Metanephros (tissue), 1 donor: ENCODE data around the gene FBXO44. TPM values are rescaled to one million over a fixed set of nuclear protein-coding genes. Genes with fewer than 3 reads are reported as not detected.

Experiments used
- total RNA-seq: library from RNA; depleted of rRNA; stranded (reverse); fragments of >200 nt; gene quantifications from one replicate; pipeline ENCODE4 v1.2.3, GENCODE V29; 2014

FBXO44 gene, protein sequence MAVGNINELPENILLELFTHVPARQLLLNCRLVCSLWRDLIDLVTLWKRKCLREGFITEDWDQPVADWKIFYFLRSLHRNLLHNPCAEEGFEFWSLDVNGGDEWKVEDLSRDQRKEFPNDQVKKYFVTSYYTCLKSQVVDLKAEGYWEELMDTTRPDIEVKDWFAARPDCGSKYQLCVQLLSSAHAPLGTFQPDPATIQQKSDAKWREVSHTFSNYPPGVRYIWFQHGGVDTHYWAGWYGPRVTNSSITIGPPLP
- 19.7 TPM for total RNA-seq

DNA sequence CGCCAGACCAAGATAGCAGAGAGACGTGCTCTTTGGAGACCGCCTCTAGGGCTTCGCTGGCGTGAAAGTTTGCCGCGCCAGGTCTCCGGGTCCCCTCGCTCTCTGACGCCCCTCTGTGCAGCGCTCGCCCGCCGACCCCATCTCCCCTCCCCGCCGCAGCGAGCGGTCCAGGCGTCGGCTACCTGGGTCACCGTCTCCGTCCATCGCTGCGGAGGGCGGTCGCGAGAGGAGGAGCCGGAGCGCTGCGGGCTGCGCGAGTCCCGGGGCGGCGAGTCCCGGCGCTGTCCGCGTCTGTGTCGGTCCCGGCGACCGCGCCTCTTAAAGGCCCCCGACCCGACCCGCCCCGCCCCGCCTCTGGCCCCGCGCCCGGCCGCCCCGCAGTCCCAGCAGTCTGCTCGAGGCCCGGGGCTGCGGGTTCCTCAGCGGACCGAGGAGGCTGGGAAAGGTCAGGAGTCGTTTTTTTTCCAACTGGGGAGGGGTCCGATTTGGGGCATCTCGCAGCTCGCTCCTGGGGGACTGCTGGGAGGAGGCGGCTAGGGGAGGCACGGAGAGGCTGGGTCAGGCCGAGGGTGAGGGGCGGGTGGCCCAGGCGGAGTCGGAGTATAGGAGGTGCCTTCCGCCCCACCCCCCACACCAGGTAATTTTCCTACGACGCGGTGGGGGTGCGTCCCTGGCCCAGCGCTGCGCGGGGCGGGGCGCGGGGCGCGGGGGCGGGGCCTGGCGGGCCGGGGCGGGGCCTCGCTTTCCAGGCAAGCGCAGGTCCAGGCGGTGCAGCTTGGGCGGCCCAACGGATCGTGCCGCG lies at the start of gene FBXO44, which contains the start of gene FBXO2:
TSS of gene FBXO44 (plus strand) at position 741 of the 802 bp plus-strand sequence. CDS start 959 bp downstream, outside the sequence.
TSS of gene FBXO2 (minus strand) at position 293 of the 802 bp plus-strand sequence. CDS start at position 204, 89 bp downstream.

DNA sequence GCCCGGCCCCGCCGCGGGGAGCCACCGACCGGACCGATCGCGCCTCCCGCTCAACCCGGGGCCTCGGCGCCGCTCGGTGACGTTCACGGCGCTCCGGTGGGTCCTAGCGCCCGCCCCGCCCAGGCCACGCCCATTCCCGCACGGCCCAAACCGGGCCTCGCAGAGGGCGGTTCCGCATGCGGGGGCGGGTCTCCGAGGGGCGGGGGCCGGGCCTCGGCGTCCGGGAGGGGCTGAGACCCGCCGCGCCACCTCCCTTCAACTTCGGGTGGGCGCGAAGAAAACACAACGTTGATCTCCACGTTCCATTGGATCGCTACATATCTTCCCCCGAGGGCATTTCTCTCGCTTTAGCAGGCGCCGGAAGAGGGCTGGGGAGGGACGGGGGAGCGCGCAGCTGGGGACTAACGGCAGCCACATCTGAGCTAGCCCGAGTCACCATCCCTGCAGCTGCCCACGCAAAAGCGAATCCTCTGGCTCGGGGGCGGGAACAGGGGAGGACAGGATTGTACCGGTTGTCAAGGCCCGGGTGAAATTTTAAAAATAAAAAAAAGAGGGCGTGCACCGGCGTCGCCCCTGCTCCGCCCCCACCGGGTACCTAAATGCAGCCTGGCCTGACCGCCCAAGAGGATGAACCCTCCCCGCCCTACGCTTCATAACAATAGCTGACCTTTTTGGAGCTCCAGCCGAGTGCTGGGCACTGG lies 26.5 kb downstream of the FBXO44 start, which contains the start of gene MAD2L2:
TSS of gene MAD2L2 (minus strand) at position 78 of the 701 bp plus-strand sequence. CDS start 547 bp downstream, outside the sequence.

DNA sequence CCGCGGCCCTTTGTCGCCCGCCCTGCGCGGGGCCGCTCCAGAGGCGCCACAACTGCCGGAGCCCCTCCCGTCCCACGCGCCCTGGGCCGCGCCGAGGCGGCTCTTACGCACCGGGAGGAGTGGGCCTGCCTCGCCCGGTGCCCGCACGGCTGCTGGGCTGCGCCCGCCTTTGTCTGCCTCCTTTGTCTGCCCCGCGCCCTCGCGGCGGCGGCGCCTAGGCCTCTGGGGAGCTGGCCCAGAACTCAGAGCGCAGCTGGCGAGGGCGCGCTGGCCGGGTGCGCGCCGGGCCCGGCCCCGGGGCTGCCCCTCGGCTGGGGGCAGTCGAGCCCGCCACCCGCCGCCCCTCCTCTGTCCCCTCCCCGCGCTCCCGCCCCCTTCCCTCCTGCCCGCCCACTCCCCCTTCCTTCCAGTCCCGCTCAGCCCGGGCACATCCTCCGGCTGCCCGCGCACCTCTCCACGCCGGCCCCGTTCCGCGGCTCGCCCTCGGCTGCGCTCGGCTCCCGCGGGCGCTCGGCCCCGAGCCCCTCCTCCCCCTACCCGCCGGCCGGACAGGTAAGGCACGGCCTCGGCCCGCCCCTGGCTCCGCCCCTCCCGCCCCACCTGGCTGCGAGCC lies 36.7 kb downstream of the FBXO44 start, which contains the start of gene DRAXIN:
TSS of gene DRAXIN (plus strand) at position 409 of the 613 bp plus-strand sequence. CDS start 14,549 bp downstream, outside the sequence.

Other genes with a start within 250 kb of the FBXO44 start
- 0.93 TPM for gene DISP3, start 175.7 kb upstream of the FBXO44 start, total RNA-seq
- 1.4 TPM for gene FBXO2, start 448 bp upstream of the FBXO44 start, total RNA-seq
- gene FBXO6, start 9.3 kb downstream of the FBXO44 start, total RNA-seq = 5.4 TPM
- 42.4 TPM for gene MAD2L2, start 26.3 kb downstream of the FBXO44 start, total RNA-seq
- 0.93 TPM for gene DRAXIN, start 36.8 kb downstream of the FBXO44 start, total RNA-seq
- 40.9 TPM for gene AGTRAP, start 81.3 kb downstream of the FBXO44 start, total RNA-seq
- gene C1orf167, start 107.3 kb downstream of the FBXO44 start, total RNA-seq = 1.1 TPM
- 40.3 TPM for gene MTHFR, start 151.1 kb downstream of the FBXO44 start, total RNA-seq
- 13.7 TPM for gene CLCN6, start 151.3 kb downstream of the FBXO44 start, total RNA-seq
- gene NPPA, start 192.9 kb downstream of the FBXO44 start, total RNA-seq = 0.23 TPM
- not detected for gene NPPB, start 204.1 kb downstream of the FBXO44 start, total RNA-seq